HL-60 (cell line): ENCODE measurements around the gene MAP4K2.
A peak's percentile ranks its signal among the peaks of the same experiment; 100 is the strongest.

ENCODE experiments used
- DNase-seq, 2 experiments: peaks; one replicate each; pipeline ENCODE4 v3.0.0-alpha.2; 2010 to 2020; ENCODE audit warnings: low read depth in 1 of 2, low spot score in 1 of 2
- H3K27ac ChIP-seq: fragments of 250-450 bp; sonication (Bioruptor Pico); replicated peaks from 2 replicates; pipeline ENCODE4 v1.5.1; 2020; ENCODE audit warnings: mild to moderate bottlenecking, moderate library complexity
- H3K27me3 ChIP-seq: fragments of 250-450 bp; sonication (Bioruptor Pico); 2 replicates; pipeline ENCODE4 v1.5.1; 2021; ENCODE audit warnings: mild to moderate bottlenecking, moderate library complexity; ENCODE audit not compliant: insufficient read depth, poor library complexity, severe bottlenecking
- H3K4me3 ChIP-seq: replicated peaks from 2 replicates; pipeline ENCODE4 v1.5.1; 2011; ENCODE audit warnings: mild to moderate bottlenecking, control low read depth, low read length; ENCODE audit not compliant: insufficient read depth
- GABPA ChIP-seq: IDR thresholded peaks from 2 replicates; pipeline ENCODE4 v1.6.1; 2012; ENCODE audit warnings: low read depth
- POLR2AphosphoS5 ChIP-seq: IDR thresholded peaks from 2 replicates; pipeline ENCODE4 v1.6.1; 2012; ENCODE audit warnings: low read depth
- SPI1 ChIP-seq: IDR thresholded peaks from 2 replicates; pipeline ENCODE4 v1.6.1; 2012; ENCODE audit warnings: low read depth, mild to moderate bottlenecking, borderline replicate concordance
- TF ChIP-seq, protein P1 (sequence below): IDR thresholded peaks from 2 replicates; pipeline ENCODE4 v1.6.1; 2012; ENCODE audit warnings: low read depth; ENCODE audit not compliant: insufficient replicate concordance
- TF ChIP-seq, protein P2 (sequence below): IDR thresholded peaks from one replicate; pipeline ENCODE4 v1.5.1; 2011; ENCODE audit warnings: low read length, control low read depth, inconsistent platforms; ENCODE audit not compliant: insufficient read depth

The MAP4K2 gene

DNA sequence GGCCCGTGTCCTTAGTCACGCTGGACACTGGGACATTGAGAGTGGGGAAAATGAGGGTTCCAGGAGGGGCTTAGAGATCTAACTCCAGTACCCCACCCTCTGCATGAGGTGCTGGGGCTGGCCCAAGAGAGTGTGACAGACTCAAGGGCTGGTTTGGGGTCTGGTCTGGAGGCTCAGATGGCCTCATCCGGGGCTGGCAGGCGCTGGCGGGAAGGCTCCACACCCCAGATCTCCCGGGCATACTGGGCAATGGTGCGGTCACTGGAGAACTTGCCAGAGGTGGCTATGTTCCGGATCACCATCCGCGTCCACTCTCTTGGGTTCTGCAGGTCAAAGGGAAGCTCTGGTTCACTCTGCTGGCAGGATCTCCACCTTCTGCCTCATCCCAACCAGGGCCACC is 56.5 kb downstream of the MAP4K2 start:
- peak overlapping the region; percentile 97 for H3K27ac ChIP-seq
- TF ChIP-seq, protein P1, sequence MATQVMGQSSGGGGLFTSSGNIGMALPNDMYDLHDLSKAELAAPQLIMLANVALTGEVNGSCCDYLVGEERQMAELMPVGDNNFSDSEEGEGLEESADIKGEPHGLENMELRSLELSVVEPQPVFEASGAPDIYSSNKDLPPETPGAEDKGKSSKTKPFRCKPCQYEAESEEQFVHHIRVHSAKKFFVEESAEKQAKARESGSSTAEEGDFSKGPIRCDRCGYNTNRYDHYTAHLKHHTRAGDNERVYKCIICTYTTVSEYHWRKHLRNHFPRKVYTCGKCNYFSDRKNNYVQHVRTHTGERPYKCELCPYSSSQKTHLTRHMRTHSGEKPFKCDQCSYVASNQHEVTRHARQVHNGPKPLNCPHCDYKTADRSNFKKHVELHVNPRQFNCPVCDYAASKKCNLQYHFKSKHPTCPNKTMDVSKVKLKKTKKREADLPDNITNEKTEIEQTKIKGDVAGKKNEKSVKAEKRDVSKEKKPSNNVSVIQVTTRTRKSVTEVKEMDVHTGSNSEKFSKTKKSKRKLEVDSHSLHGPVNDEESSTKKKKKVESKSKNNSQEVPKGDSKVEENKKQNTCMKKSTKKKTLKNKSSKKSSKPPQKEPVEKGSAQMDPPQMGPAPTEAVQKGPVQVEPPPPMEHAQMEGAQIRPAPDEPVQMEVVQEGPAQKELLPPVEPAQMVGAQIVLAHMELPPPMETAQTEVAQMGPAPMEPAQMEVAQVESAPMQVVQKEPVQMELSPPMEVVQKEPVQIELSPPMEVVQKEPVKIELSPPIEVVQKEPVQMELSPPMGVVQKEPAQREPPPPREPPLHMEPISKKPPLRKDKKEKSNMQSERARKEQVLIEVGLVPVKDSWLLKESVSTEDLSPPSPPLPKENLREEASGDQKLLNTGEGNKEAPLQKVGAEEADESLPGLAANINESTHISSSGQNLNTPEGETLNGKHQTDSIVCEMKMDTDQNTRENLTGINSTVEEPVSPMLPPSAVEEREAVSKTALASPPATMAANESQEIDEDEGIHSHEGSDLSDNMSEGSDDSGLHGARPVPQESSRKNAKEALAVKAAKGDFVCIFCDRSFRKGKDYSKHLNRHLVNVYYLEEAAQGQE, result no peak
- TF ChIP-seq SPI1 (no peak), GABPA (no peak), POLR2AphosphoS5 (no peak)
- TF ChIP-seq, protein P2, sequence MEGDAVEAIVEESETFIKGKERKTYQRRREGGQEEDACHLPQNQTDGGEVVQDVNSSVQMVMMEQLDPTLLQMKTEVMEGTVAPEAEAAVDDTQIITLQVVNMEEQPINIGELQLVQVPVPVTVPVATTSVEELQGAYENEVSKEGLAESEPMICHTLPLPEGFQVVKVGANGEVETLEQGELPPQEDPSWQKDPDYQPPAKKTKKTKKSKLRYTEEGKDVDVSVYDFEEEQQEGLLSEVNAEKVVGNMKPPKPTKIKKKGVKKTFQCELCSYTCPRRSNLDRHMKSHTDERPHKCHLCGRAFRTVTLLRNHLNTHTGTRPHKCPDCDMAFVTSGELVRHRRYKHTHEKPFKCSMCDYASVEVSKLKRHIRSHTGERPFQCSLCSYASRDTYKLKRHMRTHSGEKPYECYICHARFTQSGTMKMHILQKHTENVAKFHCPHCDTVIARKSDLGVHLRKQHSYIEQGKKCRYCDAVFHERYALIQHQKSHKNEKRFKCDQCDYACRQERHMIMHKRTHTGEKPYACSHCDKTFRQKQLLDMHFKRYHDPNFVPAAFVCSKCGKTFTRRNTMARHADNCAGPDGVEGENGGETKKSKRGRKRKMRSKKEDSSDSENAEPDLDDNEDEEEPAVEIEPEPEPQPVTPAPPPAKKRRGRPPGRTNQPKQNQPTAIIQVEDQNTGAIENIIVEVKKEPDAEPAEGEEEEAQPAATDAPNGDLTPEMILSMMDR, result no peak

DNA sequence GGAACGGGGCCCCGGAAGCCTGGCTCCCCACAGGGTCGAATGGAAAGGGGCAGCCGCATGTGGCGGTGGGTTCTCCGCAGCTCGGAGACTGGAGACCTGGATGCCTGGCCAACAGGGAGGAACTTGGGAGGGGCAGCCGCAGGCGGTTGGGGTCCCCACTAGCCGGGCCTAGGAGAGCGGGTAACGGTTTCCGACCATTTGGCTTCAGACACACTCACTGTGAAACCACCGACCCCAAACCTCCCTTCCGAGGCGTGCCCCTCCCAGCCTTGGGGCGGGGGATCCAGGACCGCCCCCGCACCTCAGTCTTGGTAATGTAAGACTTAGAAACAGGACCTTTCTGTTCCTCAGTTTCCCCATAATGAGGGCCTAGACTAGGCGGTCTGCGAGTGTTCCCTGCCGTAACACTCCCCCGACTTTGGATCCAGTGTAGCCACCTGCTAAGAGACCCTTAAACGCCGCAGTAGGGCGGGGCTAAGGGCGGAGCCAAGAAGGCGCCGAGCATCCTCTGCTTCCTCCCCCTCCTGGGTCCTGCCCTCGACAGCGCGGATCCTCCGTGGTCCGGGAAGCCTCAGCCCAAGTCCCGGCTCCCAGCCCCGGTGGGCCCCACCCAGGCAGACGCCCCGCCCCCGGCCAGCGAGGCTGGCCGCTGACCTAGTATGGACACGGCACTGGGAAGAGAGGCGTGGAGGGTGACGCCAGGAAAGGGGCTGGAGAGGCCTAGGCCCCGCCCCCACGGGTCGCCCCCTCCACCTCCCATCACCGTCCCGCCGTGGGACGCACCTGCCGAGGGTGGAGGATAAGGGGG is 57.3 kb downstream of the MAP4K2 start:
- H3K4me3 ChIP-seq, result peak overlapping the region; percentile 35
- peak; percentile 81 to 83 for DNase-seq
- H3K27me3 ChIP-seq, result no peaks in the 10 kb centered on the region
- TF ChIP-seq, protein P2, result no peak
- TF ChIP-seq POLR2AphosphoS5 (peak; percentile 55), SPI1 (0 out of 2 replicates have a peak, but pooled peaks have one; percentile 11), GABPA (no peak)
- TF ChIP-seq, protein P1, result no peak
- H3K27ac ChIP-seq, result peak overlapping the region; percentile 97

More for the DNA sequence above, 56.5 kb downstream of the MAP4K2 start:
- Histone ChIP-seq H3K27me3 (no peaks in the 10 kb centered on the region), H3K4me3 (no peak overlapping the region)
- no peak for DNase-seq

DNA sequence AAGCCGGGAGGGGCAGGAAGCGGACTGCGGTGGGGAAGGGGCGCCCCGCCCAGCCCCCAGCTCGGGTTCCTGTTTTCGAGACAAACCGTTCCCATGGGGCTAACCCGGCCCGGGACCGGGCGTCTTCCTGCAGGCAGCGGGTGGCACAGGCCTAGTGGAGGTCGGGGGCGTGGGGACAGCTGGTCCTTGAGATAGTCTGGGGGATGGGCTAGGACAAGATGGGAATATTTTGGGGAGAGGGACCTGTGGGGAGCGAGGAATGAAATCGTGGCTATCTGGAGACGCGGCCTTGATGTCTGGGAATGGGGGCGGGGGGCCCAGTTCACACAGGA is 57.9 kb downstream of the MAP4K2 start:
- TF ChIP-seq, protein P2, result no peak
- TF ChIP-seq POLR2AphosphoS5 (peak; percentile 48; the same call in 1 of the 2 replicates), SPI1 (peak; percentile 92), GABPA (0 out of 2 replicates have a peak, but pooled peaks have one; percentile 24)
- TF ChIP-seq, protein P1, result no peak
- peak overlapping the region; percentile 35 for H3K4me3 ChIP-seq
- DNase-seq, result peak; percentile 79 to 97
- H3K27me3 ChIP-seq, result no peaks in the 10 kb centered on the region
- H3K27ac ChIP-seq, result peak overlapping the region; percentile 97
